ENCODE measurements around the gene CCL18.

DNA sequence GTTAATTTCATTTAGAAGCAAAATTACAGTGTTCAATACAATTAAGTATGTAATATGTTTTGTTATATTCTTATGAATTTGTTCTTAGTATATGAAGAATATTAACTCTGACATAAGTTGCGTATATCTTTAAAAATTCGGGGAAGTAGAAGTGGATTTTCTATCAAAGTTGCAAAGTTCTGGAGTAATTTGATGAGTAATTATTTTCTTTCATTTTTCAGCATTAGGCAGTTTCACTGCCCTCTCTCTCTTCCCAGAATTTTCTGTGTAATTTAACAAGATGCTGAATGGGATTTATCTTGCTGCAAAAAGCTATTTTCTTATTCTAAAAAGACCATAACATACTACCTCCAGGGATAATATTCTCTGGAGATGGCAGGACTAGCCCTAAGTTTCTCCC lies 8.9 kb upstream of the CCL18 start:
- no peak for TF ChIP-seq ZNF274 (IDR thresholded peaks at IDR 0.05; ENCODE audit: low read depth, low read length)
- TF ChIP-seq YY1 (IDR thresholded peaks at IDR 0.05; ENCODE audit: insufficient read depth, insufficient read length) = no peak
